Body of pancreas (tissue), 4 donors: Measurements from ENCODE around the gene NPY5R.

ENCODE experiments used
- CTCF ChIP-seq, 7 experiments: fragments of 450-650 bp in 4 of 7; fragments of 200-600 bp in 3 of 7; sonication (generic) in 3 of 7; IDR thresholded peaks; one replicate each; pipeline ENCODE4 v1.5.1; 2016 to 2019; ENCODE audit warnings: antibody characterized with exemption in 7 of 7
- POLR2A ChIP-seq, 3 donors: fragments of 450-650 bp; IDR thresholded peaks; one replicate each; pipeline ENCODE4 v1.6.1; 2016; ENCODE audit warnings: antibody characterized with exemption in 3 of 3, mild to moderate bottlenecking in 2 of 3

- TF ChIP-seq CTCF (IDR thresholded peaks at IDR 0.05) = no peak
- TF ChIP-seq POLR2A (IDR thresholded peaks at IDR 0.05) = no peak
These were observed 40.6 kb upstream of the NPY5R start for GRCh38 chr4:163303069-163303468.
